Astrocyte of the spinal cord (primary cell): ENCODE measurements around the gene CASR.
A peak's percentile ranks its signal among the peaks of the same experiment; 100 is the strongest.

ENCODE experiments used
- DNase-seq: peaks from one replicate; pipeline ENCODE4 v3.0.0; 2011; ENCODE audit warnings: low read depth, low spot score
- H3K4me3 ChIP-seq: 2 replicates; pipeline ENCODE4 v1.5.1; 2011; ENCODE audit warnings: low read depth, mild to moderate bottlenecking, low read length, moderate library complexity
- CTCF ChIP-seq: IDR thresholded peaks from 2 replicates; pipeline ENCODE4 v1.5.1; 2012; ENCODE audit warnings: low read depth, mild to moderate bottlenecking, low read length, inconsistent platforms
- in situ Hi-C: cut with HindIII; loops from 2 replicates; pipeline ENCODE4 v1.10.0; 2017; ENCODE audit warnings: low sequenced_read_pairs

Gene CASR

GRCh38 chr3:122298239-122298638 is 114.8 kb downstream of the CASR start:
- no peak for DNase-seq
- in situ Hi-C loops, result no loop called here
- H3K4me3 ChIP-seq, result no peak overlapping the region
- TF ChIP-seq CTCF, result no peak

GRCh38 chr3:122299215-122299614 is 115.7 kb downstream of the CASR start:
- in situ Hi-C loops, result no loop called here
- TF ChIP-seq CTCF, result no peak
- DNase-seq, result no peak
- no peak overlapping the region for H3K4me3 ChIP-seq

- H3K4me3 ChIP-seq, result no peak overlapping the region
- peak; percentile 62 for TF ChIP-seq CTCF
- DNase-seq, result peak; percentile 8
- in situ Hi-C loops, result no loop called here
Observed at GRCh38 chr3:122299872-122300460, 116.5 kb downstream of the CASR start.

- DNase-seq, result no peak
- no peak overlapping the region for H3K4me3 ChIP-seq
- TF ChIP-seq CTCF, result no peak
- in situ Hi-C loops, result no loop called here
Observed at GRCh38 chr3:122301063-122301462, 117.6 kb downstream of the CASR start.

- DNase-seq, result no peak
- no peak for TF ChIP-seq CTCF
- in situ Hi-C loops, result no loop called here
- H3K4me3 ChIP-seq, result no peak overlapping the region
Observed at GRCh38 chr3:122305818-122306621, 122.6 kb downstream of the CASR start.

GRCh38 chr3:122306622-122306953 is 123.1 kb downstream of the CASR start:
- in situ Hi-C loops, result no loop called here
- no peak overlapping the region for H3K4me3 ChIP-seq
- no peak for TF ChIP-seq CTCF
- no peak for DNase-seq
